RWPE1 (cell line): ENCODE results near the gene LAMA2.

ENCODE experiments used
- CTCF ChIA-PET: fragments of 350-600 bp; sonication (Branson Sonifier 250); formaldehyde crosslinking; extraction: SDS; loops from one replicate; lab custom pipeline; 2021; lab: Yijun Ruan, JAX
- POLR2A ChIA-PET: fragments of 400-600 bp; formaldehyde crosslinking; extraction: SDS; loops from one replicate; lab custom pipeline; 2020; ENCODE audit warnings: antibody characterized with exemption; ENCODE audit not compliant: low non-redundant PET; lab: Yijun Ruan, JAX
- DNase-seq: peaks from one replicate; pipeline ENCODE4 v3.0.0; 2012; ENCODE audit warnings: low spot score
- H3K27ac ChIP-seq: fragments of 450-650 bp; 2 replicates; pipeline ENCODE4 v1.5.1; 2017
- TF ChIP-seq, protein P1 (sequence below): fragments of 450-650 bp; conservative IDR thresholded peaks from 2 replicates; pipeline ENCODE4 v1.5.1; 2017; ENCODE audit warnings: low read depth, mild to moderate bottlenecking

Gene LAMA2

DNA sequence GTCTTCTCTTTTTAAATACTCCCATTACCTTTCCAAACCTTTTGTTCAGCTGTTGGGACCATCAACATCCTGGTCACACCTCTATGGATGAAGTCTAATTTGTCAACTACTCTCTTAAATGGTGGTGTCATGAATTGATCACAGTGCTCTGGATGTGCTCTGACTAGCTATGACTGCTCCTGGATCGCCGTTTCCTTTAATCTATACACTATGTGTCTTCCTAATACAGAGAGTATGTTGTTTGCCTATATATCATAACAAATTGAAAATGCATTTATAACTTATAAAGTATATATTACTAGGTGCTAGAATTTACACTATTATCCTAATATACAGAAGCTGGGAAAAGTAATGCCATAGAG lies 357.5 kb downstream of the LAMA2 start:
- no peak for DNase-seq
- ChIA-PET CTCF (interaction anchor here (0.5 kb wide), 1 partner anchor 57 kb away, joined by 7 read pairs; no protein-coding TSS in a partner anchor), POLR2A (no interaction called here)
- no peak overlapping the region for H3K27ac ChIP-seq
- TF ChIP-seq, protein P1, sequence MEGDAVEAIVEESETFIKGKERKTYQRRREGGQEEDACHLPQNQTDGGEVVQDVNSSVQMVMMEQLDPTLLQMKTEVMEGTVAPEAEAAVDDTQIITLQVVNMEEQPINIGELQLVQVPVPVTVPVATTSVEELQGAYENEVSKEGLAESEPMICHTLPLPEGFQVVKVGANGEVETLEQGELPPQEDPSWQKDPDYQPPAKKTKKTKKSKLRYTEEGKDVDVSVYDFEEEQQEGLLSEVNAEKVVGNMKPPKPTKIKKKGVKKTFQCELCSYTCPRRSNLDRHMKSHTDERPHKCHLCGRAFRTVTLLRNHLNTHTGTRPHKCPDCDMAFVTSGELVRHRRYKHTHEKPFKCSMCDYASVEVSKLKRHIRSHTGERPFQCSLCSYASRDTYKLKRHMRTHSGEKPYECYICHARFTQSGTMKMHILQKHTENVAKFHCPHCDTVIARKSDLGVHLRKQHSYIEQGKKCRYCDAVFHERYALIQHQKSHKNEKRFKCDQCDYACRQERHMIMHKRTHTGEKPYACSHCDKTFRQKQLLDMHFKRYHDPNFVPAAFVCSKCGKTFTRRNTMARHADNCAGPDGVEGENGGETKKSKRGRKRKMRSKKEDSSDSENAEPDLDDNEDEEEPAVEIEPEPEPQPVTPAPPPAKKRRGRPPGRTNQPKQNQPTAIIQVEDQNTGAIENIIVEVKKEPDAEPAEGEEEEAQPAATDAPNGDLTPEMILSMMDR = no peak

DNA sequence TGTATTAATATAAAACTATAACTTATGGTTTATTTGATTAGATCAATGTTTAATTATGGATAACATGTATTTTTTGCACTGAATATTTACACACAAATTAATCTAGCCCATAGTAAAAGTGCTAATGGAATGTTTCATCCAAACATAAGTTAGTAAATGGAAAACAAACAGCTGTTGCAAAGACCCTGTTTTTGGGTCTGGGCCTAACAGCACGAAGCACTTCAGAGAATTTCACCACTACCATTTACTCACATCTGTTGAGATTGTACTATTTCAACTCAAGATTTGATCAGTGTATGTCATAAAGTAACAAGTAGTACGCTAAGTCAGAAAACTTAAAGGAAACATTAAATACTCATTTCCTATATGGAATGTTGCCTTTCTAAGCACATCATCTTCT lies 359.6 kb downstream of the LAMA2 start:
- no peak overlapping the region for H3K27ac ChIP-seq
- POLR2A ChIA-PET = no interaction called here
- DNase-seq = no peak
- CTCF ChIA-PET = no interaction called here
- TF ChIP-seq, protein P1 = no peak

DNA sequence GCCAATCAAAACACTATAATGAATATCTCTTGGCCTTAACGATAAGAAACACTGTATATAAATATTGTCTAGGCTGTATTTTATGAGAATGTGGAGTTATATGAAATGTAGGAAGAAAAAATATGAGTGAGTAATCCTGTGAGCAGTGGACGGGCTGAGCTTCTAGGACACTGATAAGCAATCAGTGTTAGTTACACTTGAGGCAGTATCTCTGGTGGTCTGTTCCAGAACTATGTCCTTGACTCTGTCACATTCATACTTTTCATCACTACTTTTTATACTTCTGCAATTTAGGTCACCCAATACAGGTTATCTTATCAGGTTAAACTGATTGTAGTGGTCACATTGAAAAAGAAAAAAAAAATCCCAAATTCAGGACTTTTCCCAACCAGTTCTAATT lies 360.4 kb downstream of the LAMA2 start:
- DNase-seq = no peak
- POLR2A ChIA-PET = no interaction called here
- CTCF ChIA-PET = interaction anchor here (0.7 kb wide), 1 partner anchor 106 kb away, joined by 4 read pairs; no protein-coding TSS in a partner anchor

DNA sequence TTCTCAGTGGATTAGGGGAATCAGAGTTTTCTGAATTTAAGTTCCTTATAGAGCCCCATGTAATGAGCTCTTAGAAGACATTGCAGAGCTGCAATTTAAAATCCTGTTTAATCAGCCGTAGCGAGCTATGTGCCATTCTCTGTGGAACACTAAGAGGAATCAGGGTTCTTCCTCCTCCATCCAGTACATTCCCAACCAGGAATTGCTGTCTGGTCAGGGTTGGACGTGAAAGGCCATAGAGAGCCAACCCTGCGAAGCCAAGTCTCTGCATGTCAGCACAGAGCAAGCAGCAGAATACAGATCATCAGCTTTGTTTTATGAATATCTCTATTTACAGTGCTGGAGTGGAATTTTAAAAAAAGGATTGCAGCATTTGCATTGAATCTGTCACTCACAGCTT lies 366.0 kb downstream of the LAMA2 start:
- H3K27ac ChIP-seq = no peak overlapping the region
- CTCF ChIA-PET = interaction anchor here (0.6 kb wide), 2 partner anchors 32 to 76 kb away, joined by 3 read pairs; no protein-coding TSS in a partner anchor
- DNase-seq = no peak
- TF ChIP-seq, protein P1 = no peak
- POLR2A ChIA-PET = no interaction called here

More for the DNA sequence above, 360.4 kb downstream of the LAMA2 start:
- TF ChIP-seq, protein P1 = no peak
- H3K27ac ChIP-seq = no peak overlapping the region

- H3K27ac ChIP-seq = no peak overlapping the region
- ChIA-PET POLR2A (no interaction called here), CTCF (interaction anchor here (0.6 to 1.0 kb wide), 11 partner anchors 15 to 1511 kb away, joined by 3 to 5 read pairs (median 3); no protein-coding TSS in a partner anchor)
- peak; percentile 44 for DNase-seq
- TF ChIP-seq, protein P1 = peak; percentile 90
Measured at GRCh38 chr6:129251669-129252376, 368.9 kb downstream of the LAMA2 start.

GRCh38 chr6:129252377-129253071 lies 369.6 kb downstream of the LAMA2 start:
- ChIA-PET POLR2A (no interaction called here), CTCF (interaction anchor here (0.5 to 1.0 kb wide), 12 partner anchors 15 to 1612 kb away, joined by 3 to 5 read pairs (median 4); no protein-coding TSS in a partner anchor)
- TF ChIP-seq, protein P1 = peak; percentile 51; the same call in 1 of the 2 replicates
- H3K27ac ChIP-seq = no peak overlapping the region
- DNase-seq = no peak
